ENCODE results near the gene CNOT11.

GRCh38 chr2:101231937-101232730 is 20.6 kb upstream of the CNOT11 start:
- TF ChIP-seq CTCF (conservative IDR thresholded peaks at IDR 0.05 in 1 of 2, IDR thresholded peaks at IDR 0.05 in 1 of 2; ENCODE audit: low read depth in 1 of 2, low read length in 2 of 2) = no peak
- no peak for TF ChIP-seq EZH2 (IDR thresholded peaks at IDR 0.05; ENCODE audit: low read length, missing control alignments)
